ENCODE measurements around the gene EIF4A2. TPM values are rescaled to one million over a fixed set of nuclear protein-coding genes. Genes with fewer than 3 reads are reported as not detected.

The EIF4A2 gene
- total RNA-seq, 1 experiment from 2014 or later: 219 TPM

GRCh38 chr3:186823386-186823785 lies 40.0 kb downstream of the EIF4A2 start:
- POLR2A ChIA-PET: no interaction called here
- intact Hi-C loops (cut with micrococcal nuclease; ENCODE audit: unreplicated experiment): no loop called here

DNA sequence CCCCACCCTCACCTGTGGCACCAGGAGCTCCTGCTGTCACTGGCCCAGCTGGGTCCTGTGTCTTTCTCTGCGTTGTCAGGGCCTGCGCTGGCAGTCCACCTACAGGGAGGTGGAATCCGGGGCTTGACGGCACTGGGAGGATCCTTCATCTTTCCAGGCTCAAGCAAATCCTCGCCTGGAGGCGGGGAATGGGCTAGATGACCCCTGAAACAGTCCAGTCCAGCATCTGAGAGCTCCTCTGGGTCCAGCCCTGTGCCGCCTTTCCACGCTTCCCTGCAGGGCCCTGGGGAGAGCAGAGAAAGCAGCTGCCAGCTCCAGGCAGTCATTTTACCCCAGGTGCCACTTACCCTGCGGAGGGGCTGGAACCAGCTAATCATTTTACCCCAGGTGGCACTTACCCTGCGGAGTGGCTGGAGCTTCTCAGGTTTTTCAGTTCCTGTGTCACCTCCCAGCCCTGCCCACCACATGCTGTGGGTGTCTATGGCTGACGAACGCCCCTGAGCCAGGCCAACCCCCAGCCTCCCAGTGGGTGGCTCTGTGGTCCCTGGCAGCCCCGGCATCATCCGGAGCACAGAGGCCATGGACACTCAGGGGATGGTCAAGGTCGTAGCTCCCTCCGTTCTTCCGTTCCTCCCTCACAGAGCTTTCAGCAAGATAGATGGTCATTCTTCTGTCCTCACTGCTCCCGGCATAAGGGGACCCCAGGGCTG lies 41.2 kb downstream of the EIF4A2 start:
- no TSS peak for BruUV-seq (replicated peaks)
- CTCF ChIA-PET: interaction anchor here (1.2 kb wide), 1 partner anchor 207 kb away, joined by 5 read pairs; no protein-coding TSS in a partner anchor
- ATAC-seq: no peak
- no peak for TF ChIP-seq SIN3A (IDR thresholded peaks at IDR 0.05; ENCODE audit: borderline replicate concordance, insufficient read depth, low read depth, low read length)
- TF ChIP-seq, protein P1, sequence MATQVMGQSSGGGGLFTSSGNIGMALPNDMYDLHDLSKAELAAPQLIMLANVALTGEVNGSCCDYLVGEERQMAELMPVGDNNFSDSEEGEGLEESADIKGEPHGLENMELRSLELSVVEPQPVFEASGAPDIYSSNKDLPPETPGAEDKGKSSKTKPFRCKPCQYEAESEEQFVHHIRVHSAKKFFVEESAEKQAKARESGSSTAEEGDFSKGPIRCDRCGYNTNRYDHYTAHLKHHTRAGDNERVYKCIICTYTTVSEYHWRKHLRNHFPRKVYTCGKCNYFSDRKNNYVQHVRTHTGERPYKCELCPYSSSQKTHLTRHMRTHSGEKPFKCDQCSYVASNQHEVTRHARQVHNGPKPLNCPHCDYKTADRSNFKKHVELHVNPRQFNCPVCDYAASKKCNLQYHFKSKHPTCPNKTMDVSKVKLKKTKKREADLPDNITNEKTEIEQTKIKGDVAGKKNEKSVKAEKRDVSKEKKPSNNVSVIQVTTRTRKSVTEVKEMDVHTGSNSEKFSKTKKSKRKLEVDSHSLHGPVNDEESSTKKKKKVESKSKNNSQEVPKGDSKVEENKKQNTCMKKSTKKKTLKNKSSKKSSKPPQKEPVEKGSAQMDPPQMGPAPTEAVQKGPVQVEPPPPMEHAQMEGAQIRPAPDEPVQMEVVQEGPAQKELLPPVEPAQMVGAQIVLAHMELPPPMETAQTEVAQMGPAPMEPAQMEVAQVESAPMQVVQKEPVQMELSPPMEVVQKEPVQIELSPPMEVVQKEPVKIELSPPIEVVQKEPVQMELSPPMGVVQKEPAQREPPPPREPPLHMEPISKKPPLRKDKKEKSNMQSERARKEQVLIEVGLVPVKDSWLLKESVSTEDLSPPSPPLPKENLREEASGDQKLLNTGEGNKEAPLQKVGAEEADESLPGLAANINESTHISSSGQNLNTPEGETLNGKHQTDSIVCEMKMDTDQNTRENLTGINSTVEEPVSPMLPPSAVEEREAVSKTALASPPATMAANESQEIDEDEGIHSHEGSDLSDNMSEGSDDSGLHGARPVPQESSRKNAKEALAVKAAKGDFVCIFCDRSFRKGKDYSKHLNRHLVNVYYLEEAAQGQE (IDR thresholded peaks at IDR 0.05; ENCODE audit: insufficient read depth in 1 of 2, low read depth in 2 of 2, low read length in 1 of 2): no peak
- TF ChIP-seq, protein P2, sequence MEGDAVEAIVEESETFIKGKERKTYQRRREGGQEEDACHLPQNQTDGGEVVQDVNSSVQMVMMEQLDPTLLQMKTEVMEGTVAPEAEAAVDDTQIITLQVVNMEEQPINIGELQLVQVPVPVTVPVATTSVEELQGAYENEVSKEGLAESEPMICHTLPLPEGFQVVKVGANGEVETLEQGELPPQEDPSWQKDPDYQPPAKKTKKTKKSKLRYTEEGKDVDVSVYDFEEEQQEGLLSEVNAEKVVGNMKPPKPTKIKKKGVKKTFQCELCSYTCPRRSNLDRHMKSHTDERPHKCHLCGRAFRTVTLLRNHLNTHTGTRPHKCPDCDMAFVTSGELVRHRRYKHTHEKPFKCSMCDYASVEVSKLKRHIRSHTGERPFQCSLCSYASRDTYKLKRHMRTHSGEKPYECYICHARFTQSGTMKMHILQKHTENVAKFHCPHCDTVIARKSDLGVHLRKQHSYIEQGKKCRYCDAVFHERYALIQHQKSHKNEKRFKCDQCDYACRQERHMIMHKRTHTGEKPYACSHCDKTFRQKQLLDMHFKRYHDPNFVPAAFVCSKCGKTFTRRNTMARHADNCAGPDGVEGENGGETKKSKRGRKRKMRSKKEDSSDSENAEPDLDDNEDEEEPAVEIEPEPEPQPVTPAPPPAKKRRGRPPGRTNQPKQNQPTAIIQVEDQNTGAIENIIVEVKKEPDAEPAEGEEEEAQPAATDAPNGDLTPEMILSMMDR (IDR thresholded peaks at IDR 0.05): no peak
- TF ChIP-seq TCF7L2 (IDR thresholded peaks at IDR 0.05; ENCODE audit: low read depth, low read length): no peak
- no peak for TF ChIP-seq POLR2AphosphoS5 (IDR thresholded peaks at IDR 0.05; ENCODE audit: low read depth, low read length)
- intact Hi-C loops (cut with micrococcal nuclease; ENCODE audit: unreplicated experiment): no loop called here
- in situ Hi-C loops (cut with HindIII; ENCODE audit: low pct_unique_long_range_greater_than_20kb, low sequenced_read_pairs): no loop called here
- Histone ChIP-seq H3K27ac (ENCODE audit: low read length) (no peak overlapping the region), H3K9me3 (ENCODE audit: control insufficient read depth, insufficient read depth, low read depth, low read length) (no peaks in the 10 kb centered on the region), H3K36me3 (ENCODE audit: control insufficient read depth, insufficient read depth, low read length) (no peaks in the 10 kb centered on the region; the same call in 1 of the 2 replicates), H3K27me3 (ENCODE audit: control insufficient read depth, insufficient read depth, low read length) (peaks cover 23% of the 10 kb centered on the region), H3K4me1 (ENCODE audit: control insufficient read depth, insufficient read depth, low read length) (0 out of 2 replicates have a peak, but pooled peaks cover 3% of the 10 kb centered on the region), H3K4me3 (ENCODE audit: low read depth in 2 of 2, low read length in 2 of 2) (no peak overlapping the region)
- no peak for DNase-seq (ENCODE audit: low read depth, low spot score)
- POLR2A ChIA-PET: no interaction called here

More at GRCh38 chr3:186823386-186823785, 40.0 kb downstream of the EIF4A2 start:
- DNase-seq (ENCODE audit: low read depth, low spot score): no peak
- BruUV-seq (replicated peaks): no TSS peak
- H3K27ac ChIP-seq (ENCODE audit: low read length): no peak overlapping the region
- in situ Hi-C loops (cut with HindIII; ENCODE audit: low pct_unique_long_range_greater_than_20kb, low sequenced_read_pairs): no loop called here
- TF ChIP-seq TCF7L2 (IDR thresholded peaks at IDR 0.05; ENCODE audit: low read depth, low read length): no peak
- no peaks in the 10 kb centered on the region for H3K9me3 ChIP-seq (ENCODE audit: control insufficient read depth, insufficient read depth, low read depth, low read length)
- ATAC-seq: no peak
- peaks cover 11% of the 10 kb centered on the region for H3K27me3 ChIP-seq (ENCODE audit: control insufficient read depth, insufficient read depth, low read length)
- CTCF ChIA-PET: interaction anchor here (1.0 kb wide), 1 partner anchor 210 kb away, joined by 7 read pairs; the partner anchor contains the start of gene AHSG
- H3K4me3 ChIP-seq (ENCODE audit: low read depth in 2 of 2, low read length in 2 of 2): no peak overlapping the region
- no peaks in the 10 kb centered on the region; the same call in 1 of the 2 replicates for H3K36me3 ChIP-seq (ENCODE audit: control insufficient read depth, insufficient read depth, low read length)
- 0 out of 2 replicates have a peak, but pooled peaks cover 3% of the 10 kb centered on the region for H3K4me1 ChIP-seq (ENCODE audit: control insufficient read depth, insufficient read depth, low read length)

Data from Panc1 (cell line).